HG03571 (cell line): ENCODE measurements around the gene AOPEP.
A peak's percentile ranks its signal among the peaks of the same experiment; 100 is the strongest.

Source experiments
- ATAC-seq: cut with Tn5 transposase; IDR thresholded peaks from one replicate; pipeline ENCODE4 v1.9.1; 2021; ENCODE audit not compliant: unreplicated experiment

AOPEP gene

GRCh38 chr9:95127249-95128176 is 401.0 kb downstream of the AOPEP start:
- ATAC-seq = peak; percentile 53

GRCh38 chr9:95128177-95128524 is 401.7 kb downstream of the AOPEP start:
- ATAC-seq = no peak

GRCh38 chr9:95129476-95130291 is 403.2 kb downstream of the AOPEP start:
- no peak for ATAC-seq

- ATAC-seq = no peak
Measured at GRCh38 chr9:95130484-95130883, 404.0 kb downstream of the AOPEP start.

GRCh38 chr9:95131023-95131943 is 404.8 kb downstream of the AOPEP start:
- no peak for ATAC-seq

- ATAC-seq = no peak
Measured at GRCh38 chr9:95132366-95133324, 406.1 kb downstream of the AOPEP start.

- ATAC-seq = no peak
Measured at GRCh38 chr9:95133325-95133705, 406.8 kb downstream of the AOPEP start.

GRCh38 chr9:95134457-95134881 is 408.0 kb downstream of the AOPEP start:
- no peak for ATAC-seq

GRCh38 chr9:95135756-95136155 is 409.3 kb downstream of the AOPEP start:
- ATAC-seq = no peak
